IMR-90 (cell line): ENCODE data around the gene PPP1R1C. TPM values are rescaled to one million over a fixed set of nuclear protein-coding genes. Genes with fewer than 3 reads are reported as not detected.

Source experiments
- ATAC-seq: fragments of 200-7000 bp; cut with Tn5 transposase; 2 replicates; pipeline ENCODE4 v1.9.1; 2020; ENCODE audit warnings: low read depth, mild to moderate bottlenecking, moderate library complexity
- BruUV-seq: library from RNA; stranded (reverse); fragments of 400-500 nt; replicated peaks from 2 replicates; lab custom pipeline; 2021; lab: Mats Ljungman, UMichigan
- CTCF ChIA-PET: fragments of 300-600 bp; formaldehyde crosslinking; extraction: SDS; loops from one replicate; lab custom pipeline; 2021; ENCODE audit warnings: antibody characterized with exemption; lab: Yijun Ruan, JAX
- POLR2A ChIA-PET: fragments of 300-600 bp; sonication (Branson Sonifier 250); formaldehyde crosslinking; loops from one replicate; lab custom pipeline; 2022; ENCODE audit warnings: antibody characterized with exemption; ENCODE audit not compliant: unreplicated experiment; lab: Charles Lee
- DNase-seq: peaks from one replicate; pipeline ENCODE4 v3.0.0; 2013
- H2AFZ ChIP-seq: replicated peaks from 2 replicates; pipeline ENCODE3; 2013; ENCODE audit warnings: low read length, mild to moderate bottlenecking; ENCODE audit not compliant: poor library complexity
- H2AK5ac ChIP-seq: 2 replicates; pipeline ENCODE4 v1.6.1; 2013; ENCODE audit warnings: low read depth, low read length, inconsistent platforms
- H2AK9ac ChIP-seq: replicated peaks from 2 replicates; pipeline ENCODE3; 2013; ENCODE audit warnings: mild to moderate bottlenecking, low read depth, low read length, moderate library complexity; ENCODE audit not compliant: poor library complexity
- H2BK120ac ChIP-seq: 2 replicates; pipeline ENCODE4 v1.6.1; 2013; ENCODE audit warnings: low read depth, low read length, inconsistent platforms
- H2BK15ac ChIP-seq: 3 replicates; pipeline ENCODE4 v1.6.1; 2013; ENCODE audit warnings: low read depth, low read length, inconsistent platforms
- H2BK20ac ChIP-seq: 2 replicates; pipeline ENCODE4 v1.6.1; 2013; ENCODE audit warnings: low read depth, mild to moderate bottlenecking, inconsistent platforms, low read length, moderate library complexity
- H2BK5ac ChIP-seq: 2 replicates; pipeline ENCODE4 v1.6.1; 2013; ENCODE audit warnings: mild to moderate bottlenecking, low read depth, low read length, inconsistent platforms; ENCODE audit not compliant: poor library complexity, severe bottlenecking
- H3K14ac ChIP-seq: replicated peaks from 2 replicates; pipeline ENCODE4 v1.6.1; 2013; ENCODE audit warnings: low read depth, low read length, inconsistent platforms
- H3K18ac ChIP-seq: 2 replicates; pipeline ENCODE4 v1.6.1; 2013; ENCODE audit warnings: low read depth, low read length, control low read depth
- H3K23ac ChIP-seq: 2 replicates; pipeline ENCODE4 v1.6.1; 2013; ENCODE audit warnings: low read depth, low read length, inconsistent platforms
- H3K27ac ChIP-seq: 2 replicates; pipeline ENCODE4 v1.5.1; 2013; ENCODE audit warnings: mild to moderate bottlenecking, control low read depth, low read length; ENCODE audit not compliant: insufficient read depth
- H3K27me3 ChIP-seq: 2 replicates; pipeline ENCODE4 v1.6.1; 2013; ENCODE audit warnings: low read length; ENCODE audit not compliant: control insufficient read depth, insufficient read depth
- H3K36me3 ChIP-seq: 2 replicates; pipeline ENCODE4 v1.6.1; 2013; ENCODE audit warnings: low read length, mixed read lengths; ENCODE audit not compliant: control insufficient read depth, insufficient read depth
- H3K4ac ChIP-seq: 2 replicates; pipeline ENCODE4 v1.6.1; 2013; ENCODE audit warnings: low read depth, low read length, inconsistent platforms
- H3K4me1 ChIP-seq: 2 replicates; pipeline ENCODE4 v1.6.1; 2013; ENCODE audit warnings: low read length, mixed read lengths; ENCODE audit not compliant: control insufficient read depth, insufficient read depth
- H3K4me2 ChIP-seq: 2 replicates; pipeline ENCODE4 v1.6.1; 2013; ENCODE audit warnings: low read depth, mild to moderate bottlenecking, control low read depth, low read length, moderate library complexity
- H3K4me3 ChIP-seq: 2 replicates; pipeline ENCODE4 v1.5.1; 2013; ENCODE audit warnings: low read depth, mild to moderate bottlenecking, control low read depth, low read length, moderate library complexity; ENCODE audit not compliant: insufficient read depth
- H3K56ac ChIP-seq: 2 replicates; pipeline ENCODE4 v1.6.1; 2013; ENCODE audit warnings: low read length, inconsistent platforms; ENCODE audit not compliant: insufficient read depth; ENCODE audit errors: extremely low read depth
- H3K79me1 ChIP-seq, 2 experiments: 2 replicates each; pipeline ENCODE4 v1.6.1; 2013; ENCODE audit warnings: low read length in 2 of 2, inconsistent platforms in 1 of 2, low read depth in 1 of 2
- H3K9ac ChIP-seq: 2 replicates; pipeline ENCODE4 v1.6.1; 2013; ENCODE audit warnings: low read depth, low read length, control low read depth
- H3K9me1 ChIP-seq: 2 replicates; pipeline ENCODE4 v1.6.1; 2013; ENCODE audit warnings: low read length, inconsistent platforms; ENCODE audit not compliant: insufficient read depth
- H3K9me3 ChIP-seq: 2 replicates; pipeline ENCODE4 v1.6.1; 2013; ENCODE audit warnings: low read length; ENCODE audit not compliant: control insufficient read depth, insufficient read depth
- H4K20me1 ChIP-seq: 2 replicates; pipeline ENCODE4 v1.6.1; 2013; ENCODE audit warnings: low read length, inconsistent platforms; ENCODE audit not compliant: insufficient read depth
- H4K5ac ChIP-seq: 2 replicates; pipeline ENCODE4 v1.6.1; 2013; ENCODE audit warnings: mild to moderate bottlenecking, low read depth, low read length, control low read depth
- H4K8ac ChIP-seq, 2 experiments: 2 replicates each; pipeline ENCODE4 v1.6.1; 2013; ENCODE audit warnings: low read depth in 2 of 2, low read length in 2 of 2, control low read depth in 1 of 2, inconsistent platforms in 1 of 2
- H4K91ac ChIP-seq: 2 replicates; pipeline ENCODE4 v1.6.1; 2013; ENCODE audit warnings: low read depth, low read length, inconsistent platforms; ENCODE audit not compliant: insufficient read depth
- BHLHE40 ChIP-seq: fragments of 150-350 bp; IDR thresholded peaks from 2 replicates; pipeline ENCODE4 v1.6.1; 2016; ENCODE audit warnings: mild to moderate bottlenecking, low read depth, low read length
- CEBPB ChIP-seq: IDR thresholded peaks from 2 replicates; pipeline ENCODE4 v1.6.1; 2012; ENCODE audit warnings: low read depth, low read length, improper control_type of control experiment
- CHD1 ChIP-seq: IDR thresholded peaks from 2 replicates; pipeline ENCODE4 v1.6.1; 2012; ENCODE audit warnings: low read depth, low read length, improper control_type of control experiment
- FOS ChIP-seq: fragments of 150-350 bp; IDR thresholded peaks from 2 replicates; pipeline ENCODE4 v1.6.1; 2016; ENCODE audit warnings: low read depth, low read length
- MAFK ChIP-seq: IDR thresholded peaks from 2 replicates; pipeline ENCODE4 v1.6.1; 2012; ENCODE audit warnings: low read depth, low read length, improper control_type of control experiment
- MAZ ChIP-seq: IDR thresholded peaks from 2 replicates; pipeline ENCODE4 v1.6.1; 2012; ENCODE audit warnings: low read depth, mild to moderate bottlenecking, low read length, improper control_type of control experiment, moderate library complexity, borderline replicate concordance
- MXI1 ChIP-seq: IDR thresholded peaks from 2 replicates; pipeline ENCODE4 v1.6.1; 2012; ENCODE audit warnings: low read depth, mild to moderate bottlenecking, low read length, moderate library complexity, borderline replicate concordance
- NFE2L2 ChIP-seq: fragments of 150-350 bp; IDR thresholded peaks from 2 replicates; pipeline ENCODE4 v1.6.1; 2016; ENCODE audit warnings: low read depth, mild to moderate bottlenecking, low read length
- POLR2A ChIP-seq: IDR thresholded peaks from 2 replicates; pipeline ENCODE4 v1.6.1; 2012; ENCODE audit warnings: mild to moderate bottlenecking, low read depth, low read length
- RAD21 ChIP-seq: IDR thresholded peaks from 2 replicates; pipeline ENCODE4 v1.6.1; 2012; ENCODE audit warnings: low read length, improper control_type of control experiment
- RCOR1 ChIP-seq: IDR thresholded peaks from 2 replicates; pipeline ENCODE4 v1.6.1; 2012; ENCODE audit warnings: mild to moderate bottlenecking, low read length, improper control_type of control experiment; ENCODE audit not compliant: insufficient replicate concordance
- RFX5 ChIP-seq: IDR thresholded peaks from 2 replicates; pipeline ENCODE4 v1.8.0; 2012; ENCODE audit warnings: low read depth, mild to moderate bottlenecking, low read length, moderate library complexity
- SMC3 ChIP-seq: fragments of 150-350 bp; IDR thresholded peaks from 2 replicates; pipeline ENCODE4 v1.6.1; 2016; ENCODE audit warnings: low read depth, mild to moderate bottlenecking, antibody characterized with exemption, low read length, moderate library complexity
- WGBS, 2 experiments: methylation state at CpG; one replicate each; pipeline versions ENCODE4 v1.1.5 to v1.1.7; 2013; ENCODE audit warnings: missing lambda C conversion rate in 2 of 2; ENCODE audit not compliant: insufficient read length in 1 of 2; ENCODE audit errors: extremely low coverage in 2 of 2; 5-methylcytosine and 5-hydroxymethylcytosine counted together
- dilution Hi-C: fragments of 300-500 bp; cut with HindIII; formaldehyde crosslinking; loops from one replicate; pipeline ENCODE4 v1.14.3; 2018; ENCODE audit warnings: low sequenced_read_pairs; ENCODE audit not compliant: unreplicated experiment
- in situ Hi-C: fragments of 300-500 bp; cut with MboI; formaldehyde crosslinking; loops from 3 replicates; pipeline ENCODE4 v1.14.3; 2019; ENCODE audit warnings: low sequenced_read_pairs, inconsistent platforms, mixed read lengths
- intact Hi-C: fragments of 100-400 bp; cut with micrococcal nuclease; formaldehyde crosslinking; loops from 2 replicates; pipeline ENCODE4 v1.10.0; 2022
- polyA plus RNA-seq, 3 experiments: library from polyadenylated mRNA; depleted of rRNA; stranded (reverse); fragments of >200 nt; gene quantifications; 2 replicates each; pipeline ENCODE4 v1.2.3, GENCODE V29; 2012; ENCODE audit warnings: low replicate concordance in 1 of 3
- total RNA-seq: library from RNA; depleted of rRNA; stranded (reverse); fragments of >200 nt; gene quantifications from 2 replicates; pipeline ENCODE4 v1.2.3, GENCODE V29; 2012
- TF ChIP-seq, protein P1 (sequence below): fragments of 150-350 bp; IDR thresholded peaks from 2 replicates; pipeline ENCODE4 v1.6.1; 2017; ENCODE audit warnings: mild to moderate bottlenecking, antibody characterized with exemption, low read length, low read depth
- TF ChIP-seq, protein P2 (sequence below): conservative IDR thresholded peaks from 2 replicates; pipeline ENCODE4 v1.5.1; 2012; ENCODE audit warnings: mild to moderate bottlenecking, low read depth, low read length, improper control_type of control experiment
- TF ChIP-seq, protein P3 (sequence below): fragments of 150-350 bp; IDR thresholded peaks from 2 replicates; pipeline ENCODE4 v1.6.1; 2016; ENCODE audit warnings: low read depth, mild to moderate bottlenecking, low read length, moderate library complexity, borderline replicate concordance

PPP1R1C gene
- total and polyA plus RNA-seq, 2 of the 4 experiments (the other 2 are of a cell fraction): 0.10 to 0.36 TPM

DNA sequence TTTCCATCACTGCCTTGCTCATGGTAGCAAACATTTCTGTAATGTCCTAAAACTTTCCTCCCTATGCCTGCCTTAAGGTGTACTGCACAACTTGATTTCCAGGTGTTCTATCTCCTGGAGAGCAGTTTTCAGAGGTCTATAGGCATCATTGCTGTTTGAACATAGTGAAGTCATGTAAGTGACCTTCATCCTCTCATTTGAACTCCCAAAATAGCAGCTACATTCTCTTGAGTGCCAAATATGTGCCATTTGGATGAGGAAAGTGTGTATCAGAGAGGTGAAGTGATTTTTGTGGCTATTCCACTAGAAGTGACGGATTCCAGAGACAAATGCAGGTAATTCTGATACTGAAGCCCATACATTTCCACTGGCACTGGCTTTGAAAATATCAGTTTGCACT lies 3.4 kb downstream of the PPP1R1C start:
- no CpG with 5 or more reads among the region's 1 CpG for WGBS, 2 experiments
- TF ChIP-seq RCOR1 (no peak), BHLHE40 (no peak), MXI1 (no peak), MAFK (no peak), NFE2L2 (no peak), SMC3 (no peak), MAZ (no peak), FOS (no peak), RFX5 (no peak), POLR2A (no peak), CHD1 (no peak), RAD21 (no peak), CEBPB (no peak)
- TF ChIP-seq, protein P1, sequence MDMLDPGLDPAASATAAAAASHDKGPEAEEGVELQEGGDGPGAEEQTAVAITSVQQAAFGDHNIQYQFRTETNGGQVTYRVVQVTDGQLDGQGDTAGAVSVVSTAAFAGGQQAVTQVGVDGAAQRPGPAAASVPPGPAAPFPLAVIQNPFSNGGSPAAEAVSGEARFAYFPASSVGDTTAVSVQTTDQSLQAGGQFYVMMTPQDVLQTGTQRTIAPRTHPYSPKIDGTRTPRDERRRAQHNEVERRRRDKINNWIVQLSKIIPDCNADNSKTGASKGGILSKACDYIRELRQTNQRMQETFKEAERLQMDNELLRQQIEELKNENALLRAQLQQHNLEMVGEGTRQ: no peak
- TF ChIP-seq, protein P2, sequence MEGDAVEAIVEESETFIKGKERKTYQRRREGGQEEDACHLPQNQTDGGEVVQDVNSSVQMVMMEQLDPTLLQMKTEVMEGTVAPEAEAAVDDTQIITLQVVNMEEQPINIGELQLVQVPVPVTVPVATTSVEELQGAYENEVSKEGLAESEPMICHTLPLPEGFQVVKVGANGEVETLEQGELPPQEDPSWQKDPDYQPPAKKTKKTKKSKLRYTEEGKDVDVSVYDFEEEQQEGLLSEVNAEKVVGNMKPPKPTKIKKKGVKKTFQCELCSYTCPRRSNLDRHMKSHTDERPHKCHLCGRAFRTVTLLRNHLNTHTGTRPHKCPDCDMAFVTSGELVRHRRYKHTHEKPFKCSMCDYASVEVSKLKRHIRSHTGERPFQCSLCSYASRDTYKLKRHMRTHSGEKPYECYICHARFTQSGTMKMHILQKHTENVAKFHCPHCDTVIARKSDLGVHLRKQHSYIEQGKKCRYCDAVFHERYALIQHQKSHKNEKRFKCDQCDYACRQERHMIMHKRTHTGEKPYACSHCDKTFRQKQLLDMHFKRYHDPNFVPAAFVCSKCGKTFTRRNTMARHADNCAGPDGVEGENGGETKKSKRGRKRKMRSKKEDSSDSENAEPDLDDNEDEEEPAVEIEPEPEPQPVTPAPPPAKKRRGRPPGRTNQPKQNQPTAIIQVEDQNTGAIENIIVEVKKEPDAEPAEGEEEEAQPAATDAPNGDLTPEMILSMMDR: no peak
- TF ChIP-seq, protein P3, sequence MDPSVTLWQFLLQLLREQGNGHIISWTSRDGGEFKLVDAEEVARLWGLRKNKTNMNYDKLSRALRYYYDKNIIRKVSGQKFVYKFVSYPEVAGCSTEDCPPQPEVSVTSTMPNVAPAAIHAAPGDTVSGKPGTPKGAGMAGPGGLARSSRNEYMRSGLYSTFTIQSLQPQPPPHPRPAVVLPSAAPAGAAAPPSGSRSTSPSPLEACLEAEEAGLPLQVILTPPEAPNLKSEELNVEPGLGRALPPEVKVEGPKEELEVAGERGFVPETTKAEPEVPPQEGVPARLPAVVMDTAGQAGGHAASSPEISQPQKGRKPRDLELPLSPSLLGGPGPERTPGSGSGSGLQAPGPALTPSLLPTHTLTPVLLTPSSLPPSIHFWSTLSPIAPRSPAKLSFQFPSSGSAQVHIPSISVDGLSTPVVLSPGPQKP: no peak
- Histone ChIP-seq H3K9ac (no peak overlapping the region), H3K9me3 (no peaks in the 10 kb centered on the region), H4K8ac (no peak overlapping the region), H4K91ac (no peak overlapping the region), H3K9me1 (peaks cover 5% of the 10 kb centered on the region; the same call in 1 of the 2 replicates), H4K5ac (no peak overlapping the region), H3K27ac (no peak overlapping the region), H2BK120ac (no peak overlapping the region), H3K14ac (no peak overlapping the region), H3K56ac (no peak overlapping the region), H2BK15ac (no peak overlapping the region), H3K4me3 (no peak overlapping the region), H2AK5ac (no peak overlapping the region), H3K4me2 (no peak overlapping the region), H2AFZ (no peak overlapping the region), H3K36me3 (no peaks in the 10 kb centered on the region), H2BK5ac (no peak overlapping the region), H4K20me1 (no peaks in the 10 kb centered on the region), H3K4me1 (peaks cover 2% of the 10 kb centered on the region; the same call in 1 of the 2 replicates), H2BK20ac (no peak overlapping the region), H2AK9ac (no peak overlapping the region), H3K4ac (no peak overlapping the region), H3K27me3 (no peaks in the 10 kb centered on the region), H3K79me1 (no peaks in the 10 kb centered on the region), H3K23ac (no peak overlapping the region), H3K18ac (no peak overlapping the region; the same call in 1 of the 2 replicates)
- dilution Hi-C loops: no loop called here
- BruUV-seq: no TSS peak
- intact Hi-C loops: no loop called here
- CTCF ChIA-PET: no interaction called here
- POLR2A ChIA-PET: no interaction called here
- ATAC-seq (no peak), DNase-seq (no peak)
- in situ Hi-C loops: no loop called here
